Hindlimb muscle (tissue), 1 donor: Measurements from ENCODE around the gene PLK1. TPM values are rescaled to one million over a fixed set of nuclear protein-coding genes. Genes with fewer than 3 reads are reported as not detected.
"Not testable (repeated sequence)": the region's sequence is repeated elsewhere in the genome, so short reads cannot be mapped to it uniquely, and the experiment has no call there.

Source experiments
- DNase-seq: peaks from one replicate; pipeline ENCODE4 v3.0.0-alpha.2; 2013
- polyA plus RNA-seq: library from polyadenylated mRNA; unstranded; fragments of 120-200 nt; gene quantifications from one replicate; pipeline ENCODE4 v1.2.1, GENCODE V29; 2013; ENCODE audit not compliant: insufficient read length

The PLK1 gene
- 11.9 TPM for polyA plus RNA-seq

DNA sequence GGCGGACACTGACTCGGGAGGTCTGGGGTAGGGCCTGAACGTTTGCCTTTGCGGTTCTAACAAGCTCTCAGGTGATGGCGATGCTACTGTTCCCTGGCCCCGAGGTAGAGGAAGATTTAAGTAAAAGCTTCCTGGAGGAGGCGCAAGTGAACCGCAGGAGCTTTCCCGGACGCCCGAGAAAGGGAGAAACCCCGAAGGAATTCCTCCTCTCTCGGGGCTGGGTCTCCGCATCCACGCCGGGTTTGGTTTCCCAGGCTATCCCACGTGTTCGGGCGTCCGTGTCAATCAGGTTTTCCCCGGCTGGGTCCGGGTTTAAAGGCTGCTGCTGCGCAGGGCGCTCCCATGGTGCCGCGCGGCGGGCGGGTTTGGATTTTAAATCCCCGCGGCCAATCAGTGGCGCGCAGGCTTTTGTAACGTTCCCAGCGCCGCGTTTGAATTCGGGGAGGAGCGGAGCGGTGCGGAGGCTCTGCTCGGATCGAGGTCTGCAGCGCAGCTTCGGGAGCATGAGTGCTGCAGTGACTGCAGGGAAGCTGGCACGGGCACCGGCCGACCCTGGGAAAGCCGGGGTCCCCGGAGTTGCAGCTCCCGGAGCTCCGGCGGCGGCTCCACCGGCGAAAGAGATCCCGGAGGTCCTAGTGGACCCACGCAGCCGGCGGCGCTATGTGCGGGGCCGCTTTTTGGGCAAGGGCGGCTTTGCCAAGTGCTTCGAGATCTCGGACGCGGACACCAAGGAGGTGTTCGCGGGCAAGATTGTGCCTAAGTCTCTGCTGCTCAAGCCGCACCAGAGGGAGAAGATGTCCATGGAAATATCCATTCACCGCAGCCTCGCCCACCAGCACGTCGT lies at the start of gene PLK1:
TSS of gene PLK1 (plus strand) at position 460 of the 844 bp plus-strand sequence. CDS start at position 504, 44 bp downstream.
- DNase-seq, result peak; percentile 82

DNA sequence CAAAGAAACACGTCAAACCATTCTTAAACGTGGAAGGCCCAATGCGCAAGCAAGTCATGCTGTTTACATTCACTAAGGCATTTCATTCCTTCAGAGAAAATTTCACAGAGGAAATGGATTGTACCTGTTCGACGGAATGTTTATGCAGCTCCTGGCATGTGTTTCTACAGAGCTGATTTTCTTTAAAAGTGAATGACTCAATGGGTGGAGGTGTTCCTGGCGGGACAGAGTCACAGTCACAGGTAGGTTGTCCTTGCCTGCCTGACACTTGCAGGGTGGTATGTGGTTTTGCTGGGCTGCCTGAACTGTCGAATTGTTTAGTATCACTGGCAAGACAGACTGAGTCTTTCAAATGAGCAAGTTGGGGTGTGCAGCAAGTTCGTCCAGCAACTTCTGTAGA lies 49.2 kb upstream of the PLK1 start:
- DNase-seq, result no peak

DNA sequence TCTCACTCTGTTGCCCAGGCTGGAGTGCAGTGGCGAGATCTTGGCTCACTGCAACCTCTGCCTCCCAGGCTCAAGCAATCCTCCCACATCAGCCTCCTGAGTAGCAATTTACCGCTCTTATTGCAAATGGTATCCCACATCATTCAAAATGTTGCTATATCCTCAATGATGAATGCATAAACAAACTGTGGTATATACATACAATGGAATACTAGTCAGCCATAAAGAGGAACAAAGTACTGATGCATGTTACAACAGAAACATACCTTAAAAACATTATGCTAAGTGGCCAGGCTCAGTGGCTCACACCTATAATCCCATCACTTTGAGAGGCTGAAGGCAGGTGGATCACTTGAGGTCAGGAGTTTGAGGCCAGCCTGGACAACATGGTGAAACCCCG lies 46.8 kb upstream of the PLK1 start:
- not testable (repeated sequence) for DNase-seq

DNA sequence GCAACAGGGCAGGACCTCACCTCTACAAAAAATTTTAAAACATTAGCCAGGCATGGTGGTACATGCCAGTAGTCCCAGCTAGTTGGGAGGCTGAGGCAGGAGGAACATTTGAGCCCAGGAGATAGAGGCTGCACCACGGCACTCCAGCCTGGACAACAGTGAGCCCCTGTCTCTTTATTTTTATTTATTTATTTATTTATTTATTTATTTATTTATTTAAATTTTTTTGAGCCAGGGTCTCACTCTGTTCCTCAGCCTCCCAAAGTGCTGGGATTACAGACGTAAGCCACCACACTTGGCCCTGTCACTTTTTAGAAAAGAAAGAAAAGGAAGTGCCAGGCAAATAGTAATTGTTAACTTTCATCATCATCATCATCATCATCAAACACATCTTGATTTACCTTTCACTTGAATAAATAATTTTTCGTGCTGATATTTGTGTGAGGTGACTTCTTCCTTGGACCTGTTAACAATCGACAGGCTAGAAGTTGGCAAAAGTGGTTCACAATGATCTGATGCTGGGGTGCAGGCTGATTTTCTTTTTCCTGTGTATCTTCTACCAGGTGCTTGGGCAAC lies 44.1 kb upstream of the PLK1 start:
- DNase-seq, result no peak

DNA sequence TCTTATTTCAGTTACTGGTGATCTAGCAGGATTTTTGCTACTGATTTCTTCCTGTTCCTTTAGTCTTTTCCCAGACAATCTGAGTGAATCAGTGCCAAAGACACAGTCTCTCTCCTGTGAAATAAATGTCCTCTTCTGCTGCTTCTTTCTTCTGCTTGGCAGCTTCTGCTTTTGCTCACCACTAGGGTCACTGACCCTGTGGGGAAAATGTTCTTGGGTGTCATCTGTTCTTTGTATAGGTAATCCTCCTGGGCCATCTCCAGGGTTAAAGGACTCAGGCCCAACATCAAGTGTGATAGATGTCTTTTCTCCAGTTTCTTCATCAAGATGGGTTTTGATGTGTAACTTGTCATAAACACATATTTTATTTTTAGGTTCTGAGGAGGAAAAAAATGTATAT lies 42.7 kb upstream of the PLK1 start:
- DNase-seq, result no peak

DNA sequence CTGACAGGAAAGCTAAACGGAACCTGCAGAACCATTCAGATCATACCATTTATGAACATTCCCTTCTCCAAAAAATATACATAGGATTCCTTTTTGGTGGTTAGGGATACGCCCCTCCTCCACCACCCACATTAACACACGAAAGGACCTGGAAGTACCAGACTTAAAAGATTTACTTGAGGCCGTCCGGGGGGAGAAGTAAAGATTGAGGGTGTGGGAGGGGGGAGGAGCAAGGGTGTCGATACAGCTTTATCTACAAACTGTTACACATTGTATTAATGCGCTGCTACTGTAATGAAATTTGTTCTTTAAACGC lies 38.1 kb upstream of the PLK1 start:
- DNase-seq, result no peak

DNA sequence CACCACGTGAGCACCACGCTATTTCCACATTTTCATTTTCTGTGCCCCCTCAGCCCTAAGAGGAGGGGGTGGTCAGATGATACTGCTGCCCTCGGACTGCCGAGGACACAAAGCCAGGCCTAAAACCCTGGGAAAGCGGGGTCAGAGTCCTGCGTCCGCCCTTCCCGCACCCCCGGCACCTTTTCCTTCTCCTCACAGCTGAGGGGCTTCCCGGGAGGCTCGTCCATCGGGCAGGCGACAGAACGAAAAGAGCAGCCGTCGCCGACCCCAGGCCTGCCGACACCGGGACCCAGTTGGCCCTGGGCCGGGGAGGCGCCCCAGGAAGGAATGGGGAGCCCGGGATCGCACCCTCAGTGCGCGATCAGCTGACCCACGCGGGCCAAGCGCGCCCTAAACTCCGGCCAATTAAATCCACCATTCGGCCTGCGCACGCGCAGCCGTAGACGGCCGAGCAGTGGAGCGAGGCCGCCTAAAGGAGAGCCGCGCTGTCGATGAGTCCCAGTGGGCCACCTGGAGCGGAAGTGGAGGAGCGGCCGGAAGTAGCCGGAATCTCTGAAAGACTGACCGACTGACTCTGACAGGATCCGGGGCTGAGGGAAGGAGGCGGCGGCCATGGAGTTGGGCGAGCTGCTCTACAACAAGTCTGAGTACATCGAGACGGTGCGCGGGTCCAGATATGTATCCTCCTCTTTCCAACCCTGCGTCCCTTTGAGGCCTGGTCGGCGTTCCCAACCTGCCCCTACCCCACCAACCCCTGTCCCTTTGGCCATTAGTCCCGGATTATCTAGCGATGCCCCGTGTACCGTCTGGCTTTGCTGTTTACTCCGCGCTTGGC lies 37.5 kb upstream of the PLK1 start, which contains the start of the genes DCTN5 and PALB2:
TSS of gene DCTN5 (plus strand) at position 536 of the 835 bp plus-strand sequence. CDS start at position 613, 77 bp downstream.
TSS of gene PALB2 (minus strand) at position 380 of the 835 bp plus-strand sequence. CDS start at position 227, 153 bp downstream.
- peak; percentile 95 for DNase-seq

DNA sequence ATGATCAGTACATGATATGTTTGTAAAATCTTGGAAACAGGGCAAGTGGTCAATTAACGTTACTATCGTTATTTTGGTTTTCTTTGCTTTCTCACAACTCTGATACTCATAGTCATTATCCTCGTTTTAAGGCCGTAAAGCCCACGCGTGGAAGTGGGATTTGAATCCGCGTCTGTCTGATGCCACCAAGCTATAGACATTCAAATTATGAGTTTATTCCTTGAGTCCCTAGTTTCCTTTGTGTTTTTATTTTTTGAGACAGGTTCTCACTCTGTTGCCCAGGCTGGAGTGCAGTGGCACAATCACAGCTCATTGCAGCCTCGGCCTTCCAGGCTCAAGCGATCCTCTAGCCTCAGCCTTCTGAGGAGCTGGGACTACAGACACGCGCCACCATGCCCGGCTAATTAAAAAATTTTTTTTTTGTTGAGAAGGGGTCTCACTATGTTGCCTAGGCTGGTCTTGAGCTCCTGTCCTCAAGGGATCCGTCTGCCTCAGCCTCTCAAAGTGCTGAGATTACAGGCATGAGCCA lies 36.4 kb upstream of the PLK1 start:
- DNase-seq, result no peak

DNA sequence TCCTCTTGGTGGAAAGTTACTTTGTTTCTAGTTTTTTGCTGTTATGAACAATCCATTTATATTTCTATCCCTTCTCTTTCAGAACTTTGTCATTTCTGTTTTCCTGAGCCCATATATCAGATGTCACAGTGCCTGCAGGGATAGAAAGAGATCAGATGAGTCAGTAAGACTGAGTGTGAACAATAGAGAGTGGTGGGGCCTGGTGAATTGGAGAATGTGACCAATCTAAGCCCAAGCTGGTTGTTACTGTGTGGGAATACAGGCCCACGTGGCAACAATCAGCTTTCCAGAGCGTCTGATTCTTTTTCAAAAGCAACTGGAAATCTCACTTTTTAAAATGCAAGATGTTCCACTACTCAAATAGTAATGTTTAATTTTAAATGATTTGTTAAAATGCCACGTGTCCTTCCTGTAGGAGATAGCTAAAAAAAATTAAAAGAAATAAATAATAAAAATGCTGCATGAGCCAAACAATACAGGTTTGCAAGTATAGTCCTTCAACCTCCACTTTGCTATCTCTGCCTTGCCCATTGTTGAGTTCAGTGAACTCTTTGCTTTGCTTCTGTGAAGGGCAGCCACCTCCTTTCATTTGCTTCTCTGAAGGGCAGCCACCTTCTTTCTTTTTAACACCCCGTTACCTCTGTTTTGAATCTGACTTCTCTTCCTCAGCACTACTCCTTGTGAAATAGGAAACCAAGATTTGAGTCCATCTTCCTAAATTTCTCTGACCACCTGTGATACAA lies 27.8 kb upstream of the PLK1 start:
- no peak for DNase-seq

DNA sequence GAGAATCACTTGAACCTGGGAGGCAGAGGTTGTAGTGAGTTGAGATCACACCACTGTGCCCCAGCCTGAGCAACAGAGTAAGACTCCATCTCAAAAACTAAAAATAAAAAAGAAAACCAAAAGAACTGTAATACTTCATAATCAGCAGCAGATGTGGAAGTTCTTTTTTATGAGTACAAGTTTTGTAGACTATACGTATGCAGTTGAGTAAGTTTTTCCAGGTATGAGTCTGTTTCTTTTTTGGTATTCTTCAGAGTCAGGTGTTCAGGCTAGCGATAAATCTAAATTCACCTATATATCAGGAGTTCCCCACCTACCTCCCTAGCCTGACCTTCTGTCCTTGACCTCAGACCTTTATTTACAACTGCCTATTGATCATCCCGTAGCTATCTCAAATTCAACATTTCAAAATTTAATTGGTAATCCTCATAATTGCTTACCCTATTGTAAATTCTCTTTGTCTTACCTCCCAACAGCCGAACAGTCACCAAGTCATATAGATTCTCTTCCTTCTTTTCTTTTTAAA lies 26.7 kb upstream of the PLK1 start:
- no peak for DNase-seq

DNA sequence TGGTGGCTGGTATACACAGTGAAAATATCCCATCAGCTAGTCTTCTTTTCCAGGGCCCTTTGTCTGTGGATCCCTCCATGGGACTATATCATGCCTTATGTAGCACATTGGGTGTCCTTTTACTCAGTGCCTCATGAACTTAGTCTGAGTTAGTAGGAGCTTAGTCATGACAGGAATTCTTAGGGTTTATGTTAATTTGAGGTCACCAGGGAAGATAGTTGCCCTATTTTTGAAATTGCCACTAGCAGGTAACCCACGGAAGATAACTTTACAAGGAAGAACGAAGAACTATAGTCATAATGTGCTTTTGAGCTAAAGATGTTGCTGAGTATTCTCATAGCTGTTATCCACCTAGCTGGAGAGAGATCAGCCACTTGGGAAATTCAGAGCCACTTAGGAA lies 14.8 kb upstream of the PLK1 start:
- no peak for DNase-seq

DNA sequence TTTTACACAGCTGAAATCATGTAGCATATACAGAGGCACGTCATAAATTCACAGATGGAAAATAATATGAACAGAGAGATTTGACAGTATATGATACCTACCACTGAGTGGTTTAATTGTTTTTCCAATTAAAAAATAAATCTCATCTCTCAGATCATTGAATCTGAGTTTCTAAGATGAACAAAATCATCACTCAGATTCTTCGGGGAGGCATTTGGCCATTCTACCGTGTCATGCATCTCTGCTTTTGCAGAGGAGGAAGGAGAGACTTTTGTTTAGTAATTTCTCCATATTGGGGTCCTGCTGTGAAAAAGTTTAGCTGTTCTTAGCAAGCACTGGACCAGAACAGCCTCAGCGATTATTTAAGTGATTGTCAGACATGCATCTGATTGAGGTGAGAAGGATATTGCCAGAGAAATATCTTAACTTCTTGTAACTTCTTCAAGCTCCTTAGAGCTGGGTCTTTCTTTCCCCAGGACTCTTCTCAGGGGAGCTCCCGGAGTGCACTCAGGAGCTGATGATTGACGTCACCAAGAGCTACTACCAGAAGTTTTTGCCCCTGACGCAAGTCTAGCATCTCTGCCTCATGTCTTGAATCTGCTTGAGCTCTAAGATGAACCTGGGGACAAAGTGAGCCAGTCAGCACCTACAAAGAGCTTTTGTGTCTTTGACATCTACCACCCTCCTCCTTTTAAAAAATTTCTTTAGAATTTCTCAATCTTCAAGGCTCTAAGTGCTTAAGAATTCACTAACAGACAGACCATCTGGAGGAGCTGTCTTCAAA lies 11.9 kb upstream of the PLK1 start:
- DNase-seq, result no peak

DNA sequence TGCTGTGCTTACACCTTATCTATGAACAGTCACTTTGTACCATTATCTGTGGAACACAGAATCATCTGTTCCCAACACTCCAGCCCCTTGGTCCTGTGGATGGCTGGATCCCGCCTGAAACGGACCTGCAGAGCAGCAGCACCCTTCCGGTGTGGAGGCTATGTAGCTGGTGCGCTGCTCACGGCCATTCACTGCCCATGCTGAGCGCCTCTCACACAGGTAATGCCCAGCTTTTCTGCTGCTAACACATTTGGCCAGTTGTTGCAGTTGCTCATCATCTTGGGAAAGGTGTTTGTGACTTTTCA lies 11.4 kb upstream of the PLK1 start:
- no peak for DNase-seq

DNA sequence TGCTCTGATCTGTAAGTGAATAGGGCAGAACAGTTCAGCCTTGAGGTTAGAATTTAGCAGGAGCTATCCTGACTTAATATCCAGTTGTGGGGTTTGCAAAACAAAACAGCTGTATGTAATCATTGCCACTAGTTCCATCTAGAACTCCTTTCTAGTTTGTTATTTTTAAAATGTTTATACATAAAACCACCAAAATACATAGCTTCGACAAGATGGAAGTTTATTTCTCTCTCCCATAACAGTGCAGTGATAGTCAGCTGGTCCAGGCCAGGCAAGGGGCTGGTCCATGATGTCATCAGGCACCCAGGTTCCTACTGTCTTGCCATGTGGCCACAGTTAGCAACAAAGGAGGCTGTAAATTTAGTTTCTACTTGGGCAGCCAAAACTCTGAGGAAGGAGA lies 10.5 kb upstream of the PLK1 start:
- DNase-seq, result no peak

DNA sequence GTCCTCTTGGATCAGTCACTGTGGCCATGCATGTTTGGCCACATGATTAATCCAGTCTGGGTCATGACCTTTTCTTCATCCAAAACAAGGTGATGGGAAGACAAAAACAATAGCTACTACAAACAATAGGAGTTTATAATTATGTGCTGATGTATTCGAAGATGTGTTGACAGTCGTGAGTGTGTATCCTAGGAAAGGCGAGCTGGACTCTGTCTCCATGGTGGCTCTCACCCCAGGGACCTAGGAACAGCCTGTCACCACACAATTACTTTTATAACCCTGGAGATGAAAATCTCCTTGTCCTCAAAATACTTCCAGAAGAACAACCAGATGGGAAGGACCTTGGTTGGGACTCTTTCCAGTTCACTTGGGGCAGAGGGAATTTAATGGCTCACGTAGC lies 9.8 kb upstream of the PLK1 start:
- no peak for DNase-seq

DNA sequence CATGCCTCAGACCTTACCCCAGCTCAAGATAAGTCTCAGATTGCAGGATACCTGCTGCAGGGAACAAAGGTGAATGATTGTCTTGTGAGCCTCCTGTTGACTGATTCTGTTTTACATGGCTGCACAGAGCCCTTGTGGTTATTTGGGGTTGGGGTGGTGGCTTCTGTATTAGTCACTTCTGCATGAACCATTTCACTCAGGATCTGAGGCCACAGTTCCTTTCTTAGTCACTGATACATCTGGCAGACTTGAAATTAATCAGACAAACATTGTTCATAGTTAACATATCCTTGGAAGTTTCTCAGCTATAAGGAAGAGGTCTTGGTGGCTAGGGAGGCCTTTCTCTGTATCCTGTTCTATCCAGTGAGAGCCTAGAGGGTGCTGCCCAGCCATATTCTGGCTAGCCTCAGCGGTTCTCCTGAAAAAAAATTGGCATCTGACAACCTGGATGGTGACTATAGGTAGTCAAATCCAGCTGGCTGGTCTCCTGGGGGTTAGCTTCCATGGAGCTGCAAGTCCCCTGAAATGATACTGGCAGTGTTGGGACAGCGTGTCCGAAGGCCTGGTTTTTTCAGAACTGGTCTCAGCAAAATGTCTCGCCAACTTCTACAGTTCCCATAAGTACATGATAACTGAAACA lies 8.4 kb upstream of the PLK1 start:
- no peak for DNase-seq

DNA sequence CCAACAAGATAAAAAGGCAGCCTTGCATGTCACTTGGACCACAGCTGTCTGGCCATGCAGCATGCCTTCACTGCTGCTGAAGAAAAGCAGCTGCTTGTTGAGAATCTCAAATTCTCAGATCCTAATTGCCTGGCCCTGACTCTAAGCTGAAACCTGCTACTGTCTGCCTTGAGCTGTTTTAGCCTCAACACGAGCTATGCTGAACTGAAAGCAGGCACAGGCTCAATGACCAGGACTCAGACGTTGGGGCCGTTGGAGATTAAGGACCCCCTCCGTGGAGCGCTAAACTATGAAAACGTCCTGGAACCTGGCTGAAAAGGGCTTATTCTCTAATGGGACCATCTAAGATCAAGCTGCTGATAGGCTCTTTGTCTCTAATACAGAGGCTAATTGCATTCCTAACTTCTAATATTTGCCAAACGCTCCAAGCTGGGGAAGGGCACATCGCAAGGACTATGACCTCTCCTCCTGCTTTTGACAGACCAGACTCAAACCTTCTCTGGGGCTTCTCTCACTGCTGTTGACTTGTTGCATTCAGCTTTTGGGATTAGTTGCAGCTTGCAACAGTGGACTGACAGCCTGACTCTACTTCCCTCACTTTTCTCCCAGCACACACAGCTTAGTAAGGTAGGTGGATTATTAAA lies 4.6 kb upstream of the PLK1 start:
- DNase-seq, result no peak

DNA sequence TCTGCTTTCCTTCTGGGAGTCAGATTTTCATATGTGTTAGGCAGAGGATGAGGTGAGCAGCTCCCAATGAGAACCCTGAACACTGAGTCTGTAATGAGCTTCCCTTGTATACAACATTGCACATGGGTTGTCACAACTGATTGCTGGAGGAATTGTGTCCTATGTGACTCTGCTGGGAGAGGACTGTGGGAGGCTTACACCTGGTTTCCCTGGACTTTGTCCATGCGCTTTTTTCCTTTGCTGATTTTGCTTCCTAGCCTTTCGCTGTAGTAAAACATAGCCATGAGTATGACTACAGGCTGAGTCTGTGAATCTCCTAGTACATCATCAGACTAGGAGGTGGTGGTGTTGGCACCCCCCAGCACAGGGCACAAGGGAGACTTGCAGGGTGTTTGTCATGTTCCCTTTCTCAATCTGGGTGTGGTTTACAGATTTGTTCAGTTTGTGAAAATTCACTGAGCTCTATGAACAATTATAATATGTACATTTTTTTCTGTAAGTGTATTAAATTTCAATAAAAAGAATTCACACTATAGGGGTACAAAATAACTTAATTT lies 1.7 kb upstream of the PLK1 start:
- DNase-seq, result no peak

DNA sequence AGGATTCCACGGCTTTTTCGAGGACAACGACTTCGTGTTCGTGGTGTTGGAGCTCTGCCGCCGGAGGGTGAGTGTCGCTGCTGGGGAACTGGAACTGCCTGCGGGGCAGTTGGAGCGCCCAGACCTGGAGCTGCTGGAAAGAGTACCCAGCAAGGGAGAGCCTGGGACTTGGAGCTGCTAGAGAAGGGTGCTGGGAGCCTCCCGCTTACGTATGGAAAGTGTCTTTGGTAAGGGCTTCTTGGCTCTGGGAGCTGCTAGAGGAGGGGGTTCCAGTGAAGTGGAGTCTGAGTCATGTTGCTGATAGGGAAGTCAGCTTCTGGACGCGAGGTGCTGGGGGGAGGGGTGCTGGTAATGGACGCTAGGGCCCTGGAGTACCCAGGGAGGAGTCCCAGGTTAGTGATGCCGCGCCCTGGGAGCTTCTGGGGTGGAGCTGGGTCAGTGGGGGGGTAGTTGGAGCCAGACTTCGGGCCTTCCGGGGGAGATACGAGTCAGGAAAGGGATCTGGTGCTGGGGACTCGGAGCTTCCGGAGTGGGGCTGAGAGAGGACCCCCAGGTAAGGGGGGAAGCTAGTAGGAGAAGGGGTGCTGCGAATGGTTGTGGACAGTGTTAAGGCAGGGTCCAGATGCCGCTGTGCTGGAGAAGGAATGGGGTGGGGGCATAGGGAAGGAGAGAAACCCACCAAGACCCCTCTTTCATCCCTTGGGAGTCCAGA lies 741 bp downstream of the PLK1 start:
- peak; percentile 13 for DNase-seq
